SK-N-MC (cell line): ENCODE data around the gene GGCT.

ENCODE experiments used
- EZH2 ChIP-seq: fragments of 200-600 bp; sonication (generic); IDR thresholded peaks from one replicate; pipeline ENCODE4 v1.6.1; 2017; ENCODE audit warnings: antibody characterized with exemption
- POLR2AphosphoS5 ChIP-seq: IDR thresholded peaks from 2 replicates; pipeline ENCODE4 v1.6.1; 2012; ENCODE audit warnings: mild to moderate bottlenecking, low read depth, low read length, borderline replicate concordance

GRCh38 chr7:30545791-30546555 is 41.3 kb upstream of the GGCT start:
- TF ChIP-seq POLR2AphosphoS5 (no peak), EZH2 (no peak)
